ENCODE results near the gene RASGRP3. TPM values are rescaled to one million over a fixed set of nuclear protein-coding genes. Genes with fewer than 3 reads are reported as not detected.

Gene RASGRP3
- total and polyA plus RNA-seq, 2 donors (not counting 1 experiment from before 2014, with no cell fraction given) = 0.50 to 6.1 TPM

- Histone ChIP-seq H3K4me1 (ENCODE audit: control insufficient read depth, extremely low read depth, insufficient read depth, low read length) (peaks cover 2% of the 10 kb centered on the region), H3K9me3 (ENCODE audit: control insufficient read depth, insufficient read depth, low read depth, low read length) (no peaks in the 10 kb centered on the region), H3K4me3 (replicated peaks in 1 of 4; ENCODE audit: control extremely low read depth in 1 of 4, insufficient read depth in 1 of 4, low read depth in 3 of 4, low read length in 4 of 4) (no peak overlapping the region), H3K36me3 (ENCODE audit: control insufficient read depth, insufficient read depth, low read length) (peaks cover 1% of the 10 kb centered on the region), H3K9ac (ENCODE audit: insufficient read depth, low read length) (no peak overlapping the region), H3K27ac (ENCODE audit: insufficient read depth, low read length) (no peak overlapping the region), H2AFZ (ENCODE audit: low read length) (no peak overlapping the region), H4K20me1 (ENCODE audit: control insufficient read depth, extremely low read depth, insufficient read depth, low read length) (no peaks in the 10 kb centered on the region), H3K27me3 (ENCODE audit: control insufficient read depth, insufficient read depth, low read length) (no peaks in the 10 kb centered on the region), H3K79me2 (ENCODE audit: control insufficient read depth, insufficient read depth, low read length) (no peaks in the 10 kb centered on the region), H3K4me2 (ENCODE audit: extremely low read depth, insufficient read depth, low read length) (no peak overlapping the region)
- TF ChIP-seq EZH2 (IDR thresholded peaks at IDR 0.05; ENCODE audit: low read length, missing control alignments) (no peak), CTCF (conservative IDR thresholded peaks at IDR 0.05 in 1 of 2, IDR thresholded peaks at IDR 0.05 in 1 of 2; ENCODE audit: low read depth in 1 of 2, low read length in 2 of 2) (no peak)
- no peak for DNase-seq (ENCODE audit: low read depth in 2 of 2)
Observed at GRCh38 chr2:33579227-33579626, 102.8 kb downstream of the RASGRP3 start.

- no peaks in the 10 kb centered on the region for H3K27me3 ChIP-seq (ENCODE audit: control insufficient read depth, insufficient read depth, low read length)
- H3K9ac ChIP-seq (ENCODE audit: insufficient read depth, low read length) = no peak overlapping the region
- DNase-seq (ENCODE audit: low read depth in 2 of 2) = no peak
- no peak overlapping the region for H3K4me2 ChIP-seq (ENCODE audit: extremely low read depth, insufficient read depth, low read length)
- H3K36me3 ChIP-seq (ENCODE audit: control insufficient read depth, insufficient read depth, low read length) = peaks cover 10% of the 10 kb centered on the region
- H3K9me3 ChIP-seq (ENCODE audit: control insufficient read depth, insufficient read depth, low read depth, low read length) = no peaks in the 10 kb centered on the region
- H3K4me3 ChIP-seq (replicated peaks in 1 of 4; ENCODE audit: control extremely low read depth in 1 of 4, insufficient read depth in 1 of 4, low read depth in 3 of 4, low read length in 4 of 4) = no peak overlapping the region
- H3K27ac ChIP-seq (ENCODE audit: insufficient read depth, low read length) = no peak overlapping the region
- H2AFZ ChIP-seq (ENCODE audit: low read length) = no peak overlapping the region
- no peaks in the 10 kb centered on the region for H4K20me1 ChIP-seq (ENCODE audit: control insufficient read depth, extremely low read depth, insufficient read depth, low read length)
- peaks cover 2% of the 10 kb centered on the region for H3K4me1 ChIP-seq (ENCODE audit: control insufficient read depth, extremely low read depth, insufficient read depth, low read length)
- no peak for TF ChIP-seq EZH2 (IDR thresholded peaks at IDR 0.05; ENCODE audit: low read length, missing control alignments)
- TF ChIP-seq CTCF (conservative IDR thresholded peaks at IDR 0.05 in 1 of 2, IDR thresholded peaks at IDR 0.05 in 1 of 2; ENCODE audit: low read depth in 1 of 2, low read length in 2 of 2) = no peak
- H3K79me2 ChIP-seq (ENCODE audit: control insufficient read depth, insufficient read depth, low read length) = no peaks in the 10 kb centered on the region
Observed at GRCh38 chr2:33581872-33582271, 105.4 kb downstream of the RASGRP3 start.

- Histone ChIP-seq H4K20me1 (ENCODE audit: control insufficient read depth, extremely low read depth, insufficient read depth, low read length) (no peaks in the 10 kb centered on the region), H3K36me3 (ENCODE audit: control insufficient read depth, insufficient read depth, low read length) (peaks cover 12% of the 10 kb centered on the region), H3K4me2 (ENCODE audit: extremely low read depth, insufficient read depth, low read length) (no peak overlapping the region), H3K27ac (ENCODE audit: insufficient read depth, low read length) (no peak overlapping the region), H3K4me1 (ENCODE audit: control insufficient read depth, extremely low read depth, insufficient read depth, low read length) (peaks cover 2% of the 10 kb centered on the region), H3K4me3 (replicated peaks in 1 of 4; ENCODE audit: control extremely low read depth in 1 of 4, insufficient read depth in 1 of 4, low read depth in 3 of 4, low read length in 4 of 4) (no peak overlapping the region), H2AFZ (ENCODE audit: low read length) (no peak overlapping the region), H3K27me3 (ENCODE audit: control insufficient read depth, insufficient read depth, low read length) (no peaks in the 10 kb centered on the region), H3K9me3 (ENCODE audit: control insufficient read depth, insufficient read depth, low read depth, low read length) (no peaks in the 10 kb centered on the region), H3K9ac (ENCODE audit: insufficient read depth, low read length) (no peak overlapping the region), H3K79me2 (ENCODE audit: control insufficient read depth, insufficient read depth, low read length) (no peaks in the 10 kb centered on the region)
- peak; percentile 84 to 90 for TF ChIP-seq CTCF (conservative IDR thresholded peaks at IDR 0.05 in 1 of 2, IDR thresholded peaks at IDR 0.05 in 1 of 2; ENCODE audit: low read depth in 1 of 2, low read length in 2 of 2)
- TF ChIP-seq EZH2 (IDR thresholded peaks at IDR 0.05; ENCODE audit: low read length, missing control alignments) = no peak
- peak in 1 of 2 donors; percentile 65 for DNase-seq (ENCODE audit: low read depth in 2 of 2)
Observed at GRCh38 chr2:33583194-33583938, 106.9 kb downstream of the RASGRP3 start.

Measured in fibroblast of lung (primary cell).